ENCODE data around the gene KY. TPM values are rescaled to one million over a fixed set of nuclear protein-coding genes. Genes with fewer than 3 reads are reported as not detected.
A peak's percentile ranks its signal among the peaks of the same experiment; 100 is the strongest.

The KY gene
- total RNA-seq, 4 donors from 2014 or later: 0.68 to 3.3 (median 1.8) TPM

- no peak overlapping the region for H3K27ac ChIP-seq
- ATAC-seq (no peak), DNase-seq (no peak)
- H3K36me3 ChIP-seq: no peaks in the 10 kb centered on the region
- no peak overlapping the region for H3K4me3 ChIP-seq
- in situ Hi-C loops (cut with MboI; ENCODE audit: low sequenced_read_pairs in 4 of 4) (loop anchor here (10.0 to 25.0 kb wide), 3 partner anchors 151 to 1291 kb away; no protein-coding TSS in a partner anchor), intact Hi-C loops (cut with DNase I; ENCODE audit: low total_unique reads) (loop anchor here (5.0 to 10.0 kb wide), 2 partner anchors 74 to 901 kb away; no protein-coding TSS in a partner anchor)
- no peak for TF ChIP-seq POLR2A (IDR thresholded peaks at IDR 0.05)
- no peak for TF ChIP-seq CTCF (IDR thresholded peaks at IDR 0.05 in 4 of 5, conservative IDR thresholded peaks at IDR 0.05 in 1 of 5)
- no peaks in the 10 kb centered on the region for H3K27me3 ChIP-seq
- H3K4me1 ChIP-seq: peaks cover 5 to 13% of the 10 kb centered on the region in 2 donors
- no peaks in the 10 kb centered on the region for H3K9me3 ChIP-seq
Observed at GRCh38 chr3:134603480-134603879, 47.3 kb downstream of the KY start.

- H3K9me3 ChIP-seq: no peaks in the 10 kb centered on the region
- H3K4me3 ChIP-seq: no peak overlapping the region
- intact Hi-C loops (cut with DNase I; ENCODE audit: low total_unique reads) (loop anchor here (5.0 to 10.0 kb wide), 2 partner anchors 75 to 902 kb away; no protein-coding TSS in a partner anchor), in situ Hi-C loops (cut with MboI; ENCODE audit: low sequenced_read_pairs in 4 of 4) (loop anchor here (10.0 to 25.0 kb wide), 3 partner anchors 152 to 1292 kb away; no protein-coding TSS in a partner anchor)
- ATAC-seq (no peak), DNase-seq (no peak)
- no peaks in the 10 kb centered on the region for H3K27me3 ChIP-seq
- TF ChIP-seq CTCF (IDR thresholded peaks at IDR 0.05 in 4 of 5, conservative IDR thresholded peaks at IDR 0.05 in 1 of 5) (no peak), POLR2A (IDR thresholded peaks at IDR 0.05) (no peak)
- H3K4me1 ChIP-seq: peaks cover 4 to 12% of the 10 kb centered on the region in 2 donors
- no peaks in the 10 kb centered on the region for H3K36me3 ChIP-seq
- no peak overlapping the region for H3K27ac ChIP-seq
Observed at GRCh38 chr3:134602440-134602814, 48.4 kb downstream of the KY start.

- in situ Hi-C loops (cut with MboI; ENCODE audit: low sequenced_read_pairs in 4 of 4) (loop anchor here (10.0 to 25.0 kb wide), 3 partner anchors 153 to 1293 kb away; no protein-coding TSS in a partner anchor), intact Hi-C loops (cut with DNase I; ENCODE audit: low total_unique reads) (loop anchor here (2.0 to 10.0 kb wide), 3 partner anchors 76 to 903 kb away; no protein-coding TSS in a partner anchor)
- no peak for DNase-seq
- no peak overlapping the region for H3K27ac ChIP-seq
- peaks cover 0 to 6% of the 10 kb centered on the region in 2 donors for H3K4me1 ChIP-seq
- H3K4me3 ChIP-seq: no peak overlapping the region
- no peak for ATAC-seq
- no peak for TF ChIP-seq CTCF (IDR thresholded peaks at IDR 0.05 in 4 of 5, conservative IDR thresholded peaks at IDR 0.05 in 1 of 5)
- TF ChIP-seq POLR2A (IDR thresholded peaks at IDR 0.05): no peak
- no peaks in the 10 kb centered on the region for H3K36me3 ChIP-seq
- H3K27me3 ChIP-seq: no peaks in the 10 kb centered on the region
- no peaks in the 10 kb centered on the region for H3K9me3 ChIP-seq
Observed at GRCh38 chr3:134601539-134602439, 49.0 kb downstream of the KY start.

GRCh38 chr3:134600685-134601463 is 49.9 kb downstream of the KY start:
- no peak for DNase-seq
- TF ChIP-seq POLR2A (IDR thresholded peaks at IDR 0.05) (no peak), CTCF (IDR thresholded peaks at IDR 0.05 in 4 of 5, conservative IDR thresholded peaks at IDR 0.05 in 1 of 5) (peak; percentile 82 to 99 (median 87))
- in situ Hi-C loops (cut with MboI; ENCODE audit: low sequenced_read_pairs in 4 of 4): loop anchor here (10.0 to 25.0 kb wide), 3 partner anchors 154 to 1294 kb away; no protein-coding TSS in a partner anchor

More at GRCh38 chr3:134600685-134601463, 49.9 kb downstream of the KY start:
- ATAC-seq: peak; percentile 39 to 44
- no peaks in the 10 kb centered on the region for H3K27me3 ChIP-seq
- no peaks in the 10 kb centered on the region for H3K4me1 ChIP-seq
- no peaks in the 10 kb centered on the region for H3K36me3 ChIP-seq
- no peak overlapping the region for H3K4me3 ChIP-seq
- intact Hi-C loops (cut with DNase I; ENCODE audit: low total_unique reads): loop anchor here (1.0 to 10.0 kb wide), 4 partner anchors 76 to 1294 kb away; no protein-coding TSS in a partner anchor
- H3K27ac ChIP-seq: no peak overlapping the region
- H3K9me3 ChIP-seq: no peaks in the 10 kb centered on the region

Data from gastrocnemius medialis (tissue), 4 donors.